ENCODE measurements around the gene RSPH1.

- no peak for TF ChIP-seq EZH2 (IDR thresholded peaks at IDR 0.05)
- TF ChIP-seq POLR2AphosphoS5 (IDR thresholded peaks at IDR 0.05; ENCODE audit: borderline replicate concordance, low read depth, low read length): no peak
These were observed 51.3 kb downstream of the RSPH1 start for GRCh38 chr21:42444745-42445059.
